GM13977 (cell line): ENCODE data around the gene ICOSLG.
"Not testable (repeated sequence)": the region's sequence is repeated elsewhere in the genome, so short reads cannot be mapped to it uniquely, and the experiment has no call there.

Experiments
- DNase-seq: peaks from one replicate; pipeline ENCODE4 v3.0.0; 2012; ENCODE audit warnings: low spot score
- in situ Hi-C: fragments of 300-500 bp; cut with MboI; formaldehyde crosslinking; loops from one replicate; pipeline ENCODE4 v1.12.0; 2022; ENCODE audit warnings: low sequenced_read_pairs, low pct_unique_long_range_greater_than_20kb, mixed read lengths, inconsistent platforms; ENCODE audit not compliant: unreplicated experiment

Gene ICOSLG

DNA sequence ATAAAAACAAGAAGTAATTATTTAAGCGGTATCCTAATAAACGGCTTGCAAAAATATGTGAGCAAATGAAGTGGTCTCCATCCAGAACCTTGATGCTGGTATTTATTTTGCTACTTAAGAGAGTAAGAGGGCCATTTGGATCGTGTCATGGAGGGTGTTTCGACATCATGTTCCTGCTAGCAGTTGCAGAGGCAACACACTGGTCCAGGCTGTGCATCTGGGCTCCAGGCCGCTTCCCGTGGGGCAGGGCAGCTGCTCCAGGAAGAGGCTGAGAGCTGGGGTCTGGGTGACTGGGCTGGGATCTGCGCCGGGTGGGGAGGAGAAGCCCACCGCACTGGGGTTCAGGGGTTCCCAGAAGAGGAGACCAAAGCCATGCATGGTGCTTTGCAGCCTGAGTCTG, 46.3 kb downstream of the ICOSLG start:
- DNase-seq, in situ Hi-C loops: not testable (repeated sequence)

DNA sequence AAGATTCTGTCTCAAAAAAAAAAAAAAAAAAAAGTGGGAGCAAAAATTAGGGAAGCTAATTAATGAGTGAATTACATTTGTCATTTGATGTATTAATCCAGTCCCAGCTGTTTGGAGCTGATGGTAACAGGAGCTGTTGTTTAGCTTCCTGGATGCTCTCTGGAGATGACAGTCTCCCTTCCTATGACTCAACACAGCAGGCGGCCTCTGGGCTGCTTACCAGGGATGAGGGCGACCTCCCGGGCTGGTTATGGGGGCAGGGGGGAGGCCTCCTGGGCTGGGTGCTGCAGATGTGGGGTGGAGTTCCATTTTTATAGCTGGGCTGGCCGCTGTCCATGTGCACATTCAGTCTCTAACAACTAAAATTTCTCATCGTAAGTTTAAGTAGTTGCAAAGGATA, 47.6 kb downstream of the ICOSLG start:
- DNase-seq, in situ Hi-C loops: not testable (repeated sequence)

DNA sequence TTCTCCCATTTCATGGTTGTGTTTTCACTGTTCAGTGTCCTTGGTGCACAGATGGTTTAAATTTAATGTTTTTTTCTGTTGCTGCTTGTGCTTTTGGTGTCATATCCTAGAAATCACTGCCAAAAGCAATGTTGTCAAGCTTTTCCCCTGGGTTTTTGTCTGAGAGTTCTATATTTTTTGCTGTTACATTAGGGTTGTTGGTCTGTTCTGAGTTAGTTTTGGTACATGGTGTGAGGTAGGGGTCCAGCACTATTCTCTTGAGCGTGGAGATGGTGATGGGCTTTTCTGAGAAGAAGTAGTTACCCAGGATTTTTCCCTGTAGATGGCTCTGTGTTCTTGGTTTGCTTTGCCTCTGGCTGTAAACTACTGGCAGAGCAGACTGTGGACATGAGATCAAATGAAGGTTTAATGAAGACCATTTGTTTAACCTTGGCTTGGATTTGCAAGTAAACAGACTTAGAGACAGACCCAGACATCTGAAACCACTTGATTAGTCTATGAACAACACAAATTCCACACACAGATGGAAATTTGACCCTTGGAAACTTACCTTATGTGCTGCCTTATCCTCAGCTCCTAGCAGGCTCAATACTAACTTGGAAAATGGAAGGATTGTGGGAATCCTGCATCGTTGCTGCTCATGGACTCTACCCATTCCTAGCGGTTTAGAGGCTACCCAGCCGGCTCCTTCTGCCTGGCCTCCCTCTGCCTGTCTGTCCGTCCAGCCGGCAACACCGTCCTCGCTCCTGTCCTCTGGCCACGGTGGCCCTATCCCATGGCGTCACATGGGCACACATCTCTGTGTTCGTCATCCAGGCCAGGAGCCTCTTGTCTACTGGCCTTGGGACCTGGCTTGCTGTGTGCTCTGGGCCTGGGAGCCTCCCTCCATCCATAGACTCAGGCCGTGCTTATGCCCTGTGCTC, 50.1 kb downstream of the ICOSLG start:
- in situ Hi-C loops, DNase-seq: not testable (repeated sequence)

- in situ Hi-C loops, result not testable (repeated sequence)
These were observed 55.9 kb downstream of the ICOSLG start for GRCh38 chr21:44184862-44185261.

DNA sequence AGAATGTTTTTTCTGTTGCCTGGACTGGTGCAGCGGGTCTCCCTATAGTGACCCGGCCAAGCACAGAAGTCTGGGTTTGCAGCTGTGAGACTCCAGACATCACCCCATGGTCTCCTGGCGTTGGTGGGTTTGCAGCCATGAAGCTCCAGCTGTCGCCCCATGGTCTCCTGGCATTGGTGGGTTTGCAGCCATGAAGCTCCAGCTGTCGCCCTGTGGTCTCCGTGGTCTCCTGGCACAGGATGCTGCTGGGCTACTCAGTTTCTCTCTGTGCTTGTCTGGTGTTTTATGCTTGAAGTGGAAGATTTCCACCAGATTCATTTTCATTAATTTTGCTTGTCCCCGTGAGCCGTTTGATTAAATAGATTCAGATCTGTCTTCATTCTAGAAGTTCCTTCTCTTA, 58.5 kb downstream of the ICOSLG start:
- DNase-seq, in situ Hi-C loops: not testable (repeated sequence)

More at GRCh38 chr21:44184862-44185261, 55.9 kb downstream of the ICOSLG start:
- DNase-seq, result not testable (repeated sequence)

DNA sequence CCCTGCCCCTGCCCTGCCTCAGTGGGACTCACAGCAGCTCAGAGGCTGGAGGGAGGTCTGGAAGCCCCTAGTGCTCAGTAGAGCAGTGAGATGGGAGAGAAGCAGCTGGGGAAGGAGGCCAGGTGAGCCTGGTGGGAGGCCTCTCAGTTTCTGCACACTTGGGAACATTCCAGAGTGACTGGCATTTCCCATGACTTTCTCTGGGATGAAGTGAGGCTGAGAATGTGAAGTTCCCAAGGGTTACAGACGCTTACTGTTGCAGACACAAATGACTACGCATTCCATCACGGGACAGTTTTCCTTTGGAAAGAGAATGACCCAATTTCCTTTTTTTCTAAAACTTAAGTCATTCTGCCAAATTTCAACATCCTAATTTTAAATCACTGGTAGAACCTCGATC, 59.2 kb downstream of the ICOSLG start:
- DNase-seq, in situ Hi-C loops: not testable (repeated sequence)

DNA sequence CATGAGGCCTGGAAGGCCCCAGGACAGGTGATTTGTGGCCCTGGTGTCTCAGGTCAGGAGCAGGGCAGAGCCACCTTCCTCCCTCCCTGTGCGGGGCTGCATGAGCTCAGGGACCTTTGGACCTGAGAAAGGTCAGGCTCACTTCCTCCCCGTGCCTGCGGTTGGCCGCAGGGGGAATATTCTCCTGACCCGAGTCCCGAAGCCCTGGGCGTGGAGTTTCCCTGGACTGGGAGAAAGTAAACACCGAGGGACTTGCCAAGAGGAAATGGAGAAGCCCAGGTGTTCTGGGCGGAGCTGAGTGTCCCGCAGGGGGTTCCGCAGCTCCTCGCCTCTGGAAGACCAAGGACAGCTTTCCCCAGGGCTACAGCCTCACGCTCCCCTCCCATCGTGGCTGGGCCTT, 64.6 kb downstream of the ICOSLG start:
- DNase-seq, result not testable (repeated sequence)

DNA sequence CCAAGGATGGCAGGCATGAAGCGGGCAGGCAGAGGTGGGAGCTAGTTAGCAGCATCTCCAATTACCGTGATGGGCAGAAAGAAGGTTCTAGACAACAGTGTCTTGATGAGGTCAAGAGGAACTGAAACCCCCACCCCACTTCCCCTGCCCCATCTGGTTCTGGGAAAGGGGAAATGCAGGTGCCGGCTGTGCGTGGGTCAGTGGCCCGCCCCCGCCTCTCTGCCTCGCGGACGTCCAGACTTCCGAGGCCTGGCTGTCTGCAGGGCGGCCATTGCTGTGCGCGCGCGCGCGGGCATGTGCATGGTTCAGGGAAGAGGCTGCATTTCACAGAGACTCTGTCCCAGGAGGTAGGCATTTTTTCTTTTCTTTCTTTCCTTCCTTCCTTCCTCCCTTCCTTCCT, 65.6 kb downstream of the ICOSLG start:
- DNase-seq, in situ Hi-C loops: not testable (repeated sequence)

More for the DNA sequence above, 64.6 kb downstream of the ICOSLG start:
- in situ Hi-C loops, result not testable (repeated sequence)
